ENCODE data around the gene ELANE. TPM values are rescaled to one million over a fixed set of nuclear protein-coding genes. Genes with fewer than 3 reads are reported as not detected.

The ELANE gene
- total and polyA plus RNA-seq, 9 of the 15 experiments (the other 6 are each of a cell fraction or from before 2014, with no cell fraction given), result not detected

DNA sequence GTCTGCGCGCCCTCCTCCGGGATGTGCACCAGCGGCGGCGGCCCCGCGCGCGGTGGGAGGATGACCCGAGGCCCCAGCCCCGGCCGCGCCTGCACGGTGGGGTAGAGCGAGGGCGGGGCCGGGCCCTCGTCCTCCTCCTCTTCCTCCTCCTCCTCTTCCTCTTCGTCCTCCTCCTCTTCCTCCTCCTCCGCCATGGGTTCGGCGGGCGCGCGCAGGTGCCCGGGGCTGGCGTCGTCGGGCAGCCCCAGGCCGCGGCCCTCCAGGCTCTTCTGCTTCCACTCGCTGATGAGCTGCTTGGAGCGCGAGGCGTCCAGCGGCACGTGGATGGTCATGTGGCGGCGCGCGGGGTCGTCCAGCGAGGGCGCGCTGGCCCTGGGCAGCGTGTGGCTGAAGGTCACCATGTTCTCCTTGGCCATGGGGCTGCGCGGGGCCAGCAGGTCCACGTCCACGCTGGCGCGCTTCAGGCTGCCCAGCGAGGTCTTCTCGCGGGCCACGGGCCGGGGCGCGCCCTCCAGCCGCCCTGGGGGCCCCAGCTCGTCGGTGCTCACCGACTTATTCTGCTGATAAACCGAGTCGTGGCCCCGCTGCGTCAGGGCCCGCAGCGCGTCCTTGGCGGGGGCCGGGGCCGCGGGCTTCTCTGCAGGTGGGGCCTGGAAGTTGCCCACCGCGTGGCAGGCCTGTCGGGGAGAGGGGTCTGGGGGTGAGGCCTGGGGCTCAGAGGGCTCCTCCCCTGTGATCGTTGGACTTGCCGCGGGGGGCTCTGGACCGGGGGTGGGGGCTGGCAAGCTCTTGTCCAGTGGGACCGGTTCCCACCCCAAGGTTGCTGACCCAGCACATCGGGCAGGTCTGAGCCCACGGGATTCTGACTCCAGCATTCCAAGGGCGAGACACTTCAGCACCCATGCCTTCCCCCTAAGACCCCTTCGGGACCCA lies 38.6 kb upstream of the ELANE start (continued):
- TF ChIP-seq PATZ1 (CRISPR knock-in tag; IDR thresholded peaks at IDR 0.05; ENCODE audit: borderline replicate concordance) (no peak), PTRF (tag; IDR thresholded peaks at IDR 0.05) (no peak), MYC (IDR thresholded peaks at IDR 0.05; ENCODE audit: low read depth, low read length) (no peak), MYC (CRISPR knock-in tag; IDR thresholded peaks at IDR 0.05; ENCODE audit: borderline replicate concordance, low read depth) (no peak), HNRNPH1 (optimal IDR thresholded peaks at IDR 0.05; ENCODE audit: low read depth, low read length) (no peak), ZBTB33 (CRISPR knock-in tag; IDR thresholded peaks at IDR 0.05) (peak; percentile 88), ZNF444 (CRISPR knock-in tag; IDR thresholded peaks at IDR 0.05) (no peak), HLTF (IDR thresholded peaks at IDR 0.05) (no peak), PURB (CRISPR knock-in tag; IDR thresholded peaks at IDR 0.05; ENCODE audit: low read depth) (no peak), CHD2 (IDR thresholded peaks at IDR 0.05; ENCODE audit: low read depth, low read length) (no peak)
- TF ChIP-seq, protein P1, sequence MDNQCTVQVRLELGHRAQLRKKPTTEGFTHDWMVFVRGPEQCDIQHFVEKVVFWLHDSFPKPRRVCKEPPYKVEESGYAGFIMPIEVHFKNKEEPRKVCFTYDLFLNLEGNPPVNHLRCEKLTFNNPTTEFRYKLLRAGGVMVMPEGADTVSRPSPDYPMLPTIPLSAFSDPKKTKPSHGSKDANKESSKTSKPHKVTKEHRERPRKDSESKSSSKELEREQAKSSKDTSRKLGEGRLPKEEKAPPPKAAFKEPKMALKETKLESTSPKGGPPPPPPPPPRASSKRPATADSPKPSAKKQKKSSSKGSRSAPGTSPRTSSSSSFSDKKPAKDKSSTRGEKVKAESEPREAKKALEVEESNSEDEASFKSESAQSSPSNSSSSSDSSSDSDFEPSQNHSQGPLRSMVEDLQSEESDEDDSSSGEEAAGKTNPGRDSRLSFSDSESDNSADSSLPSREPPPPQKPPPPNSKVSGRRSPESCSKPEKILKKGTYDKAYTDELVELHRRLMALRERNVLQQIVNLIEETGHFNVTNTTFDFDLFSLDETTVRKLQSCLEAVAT (IDR thresholded peaks at IDR 0.05), result no peak
- TF ChIP-seq, protein P2, sequence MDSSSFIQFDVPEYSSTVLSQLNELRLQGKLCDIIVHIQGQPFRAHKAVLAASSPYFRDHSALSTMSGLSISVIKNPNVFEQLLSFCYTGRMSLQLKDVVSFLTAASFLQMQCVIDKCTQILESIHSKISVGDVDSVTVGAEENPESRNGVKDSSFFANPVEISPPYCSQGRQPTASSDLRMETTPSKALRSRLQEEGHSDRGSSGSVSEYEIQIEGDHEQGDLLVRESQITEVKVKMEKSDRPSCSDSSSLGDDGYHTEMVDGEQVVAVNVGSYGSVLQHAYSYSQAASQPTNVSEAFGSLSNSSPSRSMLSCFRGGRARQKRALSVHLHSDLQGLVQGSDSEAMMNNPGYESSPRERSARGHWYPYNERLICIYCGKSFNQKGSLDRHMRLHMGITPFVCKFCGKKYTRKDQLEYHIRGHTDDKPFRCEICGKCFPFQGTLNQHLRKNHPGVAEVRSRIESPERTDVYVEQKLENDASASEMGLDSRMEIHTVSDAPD (CRISPR knock-in tag; IDR thresholded peaks at IDR 0.05), result no peak
- TF ChIP-seq, protein P3, sequence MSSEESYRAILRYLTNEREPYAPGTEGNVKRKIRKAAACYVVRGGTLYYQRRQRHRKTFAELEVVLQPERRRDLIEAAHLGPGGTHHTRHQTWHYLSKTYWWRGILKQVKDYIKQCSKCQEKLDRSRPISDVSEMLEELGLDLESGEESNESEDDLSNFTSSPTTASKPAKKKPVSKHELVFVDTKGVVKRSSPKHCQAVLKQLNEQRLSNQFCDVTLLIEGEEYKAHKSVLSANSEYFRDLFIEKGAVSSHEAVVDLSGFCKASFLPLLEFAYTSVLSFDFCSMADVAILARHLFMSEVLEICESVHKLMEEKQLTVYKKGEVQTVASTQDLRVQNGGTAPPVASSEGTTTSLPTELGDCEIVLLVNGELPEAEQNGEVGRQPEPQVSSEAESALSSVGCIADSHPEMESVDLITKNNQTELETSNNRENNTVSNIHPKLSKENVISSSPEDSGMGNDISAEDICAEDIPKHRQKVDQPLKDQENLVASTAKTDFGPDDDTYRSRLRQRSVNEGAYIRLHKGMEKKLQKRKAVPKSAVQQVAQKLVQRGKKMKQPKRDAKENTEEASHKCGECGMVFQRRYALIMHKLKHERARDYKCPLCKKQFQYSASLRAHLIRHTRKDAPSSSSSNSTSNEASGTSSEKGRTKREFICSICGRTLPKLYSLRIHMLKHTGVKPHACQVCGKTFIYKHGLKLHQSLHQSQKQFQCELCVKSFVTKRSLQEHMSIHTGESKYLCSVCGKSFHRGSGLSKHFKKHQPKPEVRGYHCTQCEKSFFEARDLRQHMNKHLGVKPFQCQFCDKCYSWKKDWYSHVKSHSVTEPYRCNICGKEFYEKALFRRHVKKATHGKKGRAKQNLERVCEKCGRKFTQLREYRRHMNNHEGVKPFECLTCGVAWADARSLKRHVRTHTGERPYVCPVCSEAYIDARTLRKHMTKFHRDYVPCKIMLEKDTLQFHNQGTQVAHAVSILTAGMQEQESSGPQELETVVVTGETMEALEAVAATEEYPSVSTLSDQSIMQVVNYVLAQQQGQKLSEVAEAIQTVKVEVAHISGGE (CRISPR knock-in tag; IDR thresholded peaks at IDR 0.05), result no peak
